ENCODE results near the gene TMEM220. TPM values are rescaled to one million over a fixed set of nuclear protein-coding genes. Genes with fewer than 3 reads are reported as not detected.
"Not testable (repeated sequence)": the region's sequence is repeated elsewhere in the genome, so short reads cannot be mapped to it uniquely, and the experiment has no call there.

The TMEM220 gene
- total and polyA plus RNA-seq, 2 donors = 7.2 to 8.7 TPM

DNA sequence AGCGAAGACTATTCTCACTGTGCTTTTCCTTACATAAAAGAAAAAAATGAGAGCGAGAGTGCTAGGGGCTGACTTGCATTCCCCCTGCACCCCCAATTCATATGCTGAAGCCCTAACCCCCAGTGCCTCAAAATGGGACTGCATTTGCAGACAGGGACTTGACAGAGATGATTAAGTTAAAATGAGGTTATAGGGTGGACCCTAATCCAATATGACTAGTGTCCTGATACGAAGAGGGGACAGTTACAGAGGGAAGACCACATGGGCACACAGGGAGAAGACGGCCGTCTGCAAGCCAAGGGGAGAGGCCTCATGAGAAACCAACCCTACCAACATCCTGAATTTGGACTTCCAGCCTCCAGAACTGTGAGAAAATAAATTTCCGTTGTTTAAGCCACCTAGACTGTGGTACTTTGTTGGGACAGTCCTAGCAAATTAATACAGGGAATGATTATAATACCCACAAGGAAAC lies 1.6 kb upstream of the TMEM220 start:
- 90% methylated on average over 6 of the region's 6 CpGs for WGBS
- H3K27ac ChIP-seq (ENCODE audit: low read depth) = no peak overlapping the region
- H3K36me3 ChIP-seq (ENCODE audit: insufficient read depth) = no peaks in the 10 kb centered on the region
- no peak for DNase-seq (ENCODE audit: extremely low spot score)
- H3K4me3 ChIP-seq (ENCODE audit: low read depth, low read length) = no peak overlapping the region
- H3K4me1 ChIP-seq (ENCODE audit: insufficient read depth) = no peaks in the 10 kb centered on the region

DNA sequence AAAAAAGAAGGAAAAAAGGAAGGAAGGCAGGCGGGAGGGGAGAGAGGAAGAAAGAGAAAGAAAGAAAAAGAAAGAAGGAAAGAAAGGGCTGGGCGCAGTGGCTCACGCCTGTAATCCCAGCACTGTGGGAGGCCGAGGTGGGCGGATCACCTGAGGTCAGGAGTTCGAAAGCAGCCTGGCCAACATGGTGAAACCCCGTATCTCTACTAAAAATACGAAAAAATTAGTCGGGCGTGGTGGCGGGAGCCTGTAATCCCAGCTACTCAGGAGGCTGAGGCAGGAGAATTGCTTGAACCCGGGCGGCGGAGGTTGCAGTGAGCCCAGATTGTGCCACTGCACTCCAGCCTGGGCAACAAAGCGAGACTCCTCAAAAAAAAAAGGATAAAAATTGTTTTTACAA lies 424 bp upstream of the TMEM220 start:
- not testable (repeated sequence) for H3K4me1 ChIP-seq (ENCODE audit: insufficient read depth); H3K36me3 ChIP-seq (ENCODE audit: insufficient read depth); H3K27ac ChIP-seq (ENCODE audit: low read depth); DNase-seq (ENCODE audit: extremely low spot score)
- WGBS = 12% methylated on average over 15 of the region's 15 CpGs
- peak overlapping the region; percentile 50 for H3K4me3 ChIP-seq (ENCODE audit: low read depth, low read length)

DNA sequence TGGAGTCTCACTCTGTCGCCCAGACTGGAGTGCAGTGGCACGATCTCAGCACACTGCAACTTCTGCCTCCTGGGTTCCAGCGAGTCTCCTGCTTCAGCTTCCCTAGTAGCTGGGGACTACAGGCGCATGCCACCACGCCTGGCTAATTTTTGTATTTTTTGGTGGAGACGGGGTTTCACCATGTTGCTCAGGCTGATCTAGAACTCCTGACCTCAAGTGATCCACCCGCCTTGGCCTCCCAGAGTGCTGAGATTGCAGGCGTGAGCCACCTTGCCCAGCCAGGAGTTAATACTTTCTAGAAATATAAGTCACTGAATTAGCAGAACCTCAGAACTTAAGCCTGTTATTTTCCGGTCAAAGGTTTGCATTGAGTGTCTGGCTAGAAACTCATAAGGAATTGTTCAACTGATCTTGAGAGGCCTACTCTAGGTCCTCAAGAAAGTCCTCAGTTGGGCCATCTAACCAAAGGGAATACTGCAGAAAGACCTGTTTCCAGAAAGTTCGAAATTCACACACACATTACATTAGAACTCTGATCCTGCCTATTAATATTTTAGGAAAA lies 1.4 kb downstream of the TMEM220 start:
- H3K4me3 ChIP-seq (ENCODE audit: low read depth, low read length) = no peak overlapping the region
- no peak for DNase-seq (ENCODE audit: extremely low spot score)
- H3K4me1 ChIP-seq (ENCODE audit: insufficient read depth) = no peaks in the 10 kb centered on the region
- no peak overlapping the region for H3K27ac ChIP-seq (ENCODE audit: low read depth)
- 95% methylated on average over 10 of the region's 10 CpGs for WGBS
- H3K36me3 ChIP-seq (ENCODE audit: insufficient read depth) = peaks cover 5% of the 10 kb centered on the region

DNA sequence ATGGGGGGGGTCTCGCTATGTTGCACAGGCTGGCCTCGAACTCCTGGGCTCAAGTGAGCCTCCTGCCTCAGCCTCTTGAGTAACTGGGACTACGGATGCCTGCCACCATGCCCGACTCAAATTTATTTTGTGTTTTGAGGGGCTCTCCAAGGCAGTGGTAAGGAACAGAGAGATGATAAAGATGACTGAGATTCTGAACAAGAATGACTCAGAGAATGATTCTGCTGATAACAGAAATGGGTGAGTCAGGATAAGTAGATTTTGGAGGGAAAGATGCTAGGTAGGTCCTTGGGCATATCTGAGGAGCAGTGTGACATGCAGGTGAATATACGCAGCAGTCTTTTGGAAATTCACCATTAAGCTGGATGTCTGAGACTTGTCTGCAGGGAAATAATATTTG lies 2.6 kb downstream of the TMEM220 start:
- Histone ChIP-seq H3K36me3 (ENCODE audit: insufficient read depth) (peaks cover 5% of the 10 kb centered on the region), H3K27ac (ENCODE audit: low read depth) (no peak overlapping the region), H3K4me3 (ENCODE audit: low read depth, low read length) (no peak overlapping the region), H3K4me1 (ENCODE audit: insufficient read depth) (no peaks in the 10 kb centered on the region)
- DNase-seq (ENCODE audit: extremely low spot score) = no peak
- WGBS = 81% methylated on average over 5 of the region's 5 CpGs

DNA sequence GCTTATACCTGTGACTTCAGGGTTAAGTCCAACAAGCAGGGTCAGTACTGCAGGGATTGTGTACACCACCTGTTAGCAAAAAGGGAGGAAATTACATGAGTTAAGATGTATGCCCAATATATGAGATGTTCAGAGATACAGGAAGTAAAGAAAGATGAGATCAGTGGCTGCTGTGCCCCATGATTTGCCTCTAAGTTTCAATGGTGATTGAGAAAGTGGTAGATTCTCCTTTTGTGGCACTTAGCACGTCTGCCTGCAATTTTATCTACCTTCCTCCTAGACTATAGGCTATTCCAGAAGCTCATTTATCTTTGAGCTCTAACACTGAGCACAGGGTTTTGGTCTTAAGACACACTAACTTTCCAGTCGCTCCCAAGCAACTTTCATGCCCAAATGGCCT lies 3.6 kb downstream of the TMEM220 start:
- no peak overlapping the region for H3K4me3 ChIP-seq (ENCODE audit: low read depth, low read length)
- WGBS = 62% methylated on average over 2 of the region's 2 CpGs
- H3K4me1 ChIP-seq (ENCODE audit: insufficient read depth) = no peaks in the 10 kb centered on the region
- no peak for DNase-seq (ENCODE audit: extremely low spot score)
- no peak overlapping the region for H3K27ac ChIP-seq (ENCODE audit: low read depth)
- peaks cover 5% of the 10 kb centered on the region for H3K36me3 ChIP-seq (ENCODE audit: insufficient read depth)

DNA sequence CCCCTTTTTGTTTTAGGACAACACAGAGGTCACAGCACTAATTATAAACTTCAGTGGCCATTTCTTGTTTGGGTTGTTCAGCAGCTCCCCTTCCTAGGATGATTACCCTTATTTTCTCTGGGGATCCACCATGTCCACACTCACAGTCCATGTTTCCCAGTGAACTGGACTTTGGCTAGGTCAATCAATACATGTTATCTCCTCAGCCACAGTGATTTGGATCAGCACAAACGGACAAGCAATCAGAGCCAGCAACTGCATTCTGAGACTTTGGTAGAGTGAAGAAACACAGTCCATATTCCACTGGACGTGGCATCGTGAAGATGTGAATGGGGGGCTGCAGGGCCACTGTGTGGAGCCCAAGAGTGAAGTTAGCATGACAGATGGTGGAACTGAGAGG lies 4.6 kb downstream of the TMEM220 start:
- Histone ChIP-seq H3K4me1 (ENCODE audit: insufficient read depth) (no peaks in the 10 kb centered on the region), H3K36me3 (ENCODE audit: insufficient read depth) (peaks cover 5% of the 10 kb centered on the region), H3K4me3 (ENCODE audit: low read depth, low read length) (no peak overlapping the region), H3K27ac (ENCODE audit: low read depth) (no peak overlapping the region)
- DNase-seq (ENCODE audit: extremely low spot score) = no peak
- WGBS = 92% methylated on average over 3 of the region's 3 CpGs

DNA sequence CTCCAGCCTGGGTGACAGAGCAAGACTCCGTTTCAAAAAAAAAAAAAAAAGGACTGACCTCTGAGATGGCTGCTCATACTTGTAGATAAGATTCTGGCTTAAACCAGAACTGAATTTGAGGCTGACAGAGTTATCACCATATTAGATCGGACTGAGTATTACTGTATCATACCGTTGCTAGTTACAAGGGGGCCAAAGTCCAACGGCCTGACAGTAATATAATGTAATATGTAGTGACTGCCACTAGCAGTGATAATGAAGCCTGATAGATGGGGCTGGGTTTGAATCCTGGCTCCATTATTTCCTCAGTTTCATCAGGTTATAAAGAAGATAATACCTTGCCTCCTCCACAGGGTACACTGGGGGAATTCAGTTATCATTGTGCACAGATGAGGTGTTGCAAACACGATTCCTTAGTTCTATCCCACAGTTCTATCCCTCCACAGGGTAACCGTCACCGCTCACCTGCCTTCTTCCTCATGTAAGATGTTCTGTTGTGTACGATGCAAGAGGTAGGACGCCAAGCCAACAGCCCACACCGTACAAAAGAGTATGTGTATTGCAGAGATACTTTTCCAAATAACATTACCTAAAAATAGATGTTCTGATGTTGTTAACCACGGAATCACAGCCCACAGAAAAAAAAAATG lies 5.2 kb downstream of the TMEM220 start:
- 87% methylated on average over 11 of the region's 11 CpGs for WGBS
- Histone ChIP-seq H3K36me3 (ENCODE audit: insufficient read depth) (peaks cover 5% of the 10 kb centered on the region), H3K4me1 (ENCODE audit: insufficient read depth) (no peaks in the 10 kb centered on the region), H3K27ac (ENCODE audit: low read depth) (no peak overlapping the region), H3K4me3 (ENCODE audit: low read depth, low read length) (no peak overlapping the region)
- no peak for DNase-seq (ENCODE audit: extremely low spot score)

DNA sequence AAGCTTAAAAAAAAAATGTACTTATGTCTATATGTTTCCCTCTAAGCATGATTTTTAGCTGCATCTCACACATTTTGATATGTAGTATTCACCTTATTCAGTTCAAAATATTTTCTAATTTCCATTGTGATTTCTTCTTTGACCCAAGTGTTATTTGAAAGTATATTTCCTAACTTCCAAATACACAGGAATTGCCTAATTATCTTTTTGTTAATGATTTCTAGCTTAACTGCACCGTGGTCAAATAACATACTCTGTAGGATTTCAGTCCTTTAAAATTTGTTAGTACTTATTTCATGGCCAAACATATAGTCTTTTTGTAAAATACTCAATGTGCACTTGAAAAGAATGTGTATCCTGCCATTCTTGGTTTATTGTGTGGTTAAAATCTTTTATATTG lies 11.3 kb downstream of the TMEM220 start:
- no peak overlapping the region for H3K27ac ChIP-seq (ENCODE audit: low read depth)
- H3K4me1 ChIP-seq (ENCODE audit: insufficient read depth) = no peaks in the 10 kb centered on the region
- H3K4me3 ChIP-seq (ENCODE audit: low read depth, low read length) = no peak overlapping the region
- H3K36me3 ChIP-seq (ENCODE audit: insufficient read depth) = no peaks in the 10 kb centered on the region
- WGBS = 44% methylated on average over 1 of the region's 1 CpG
- DNase-seq (ENCODE audit: extremely low spot score) = no peak

DNA sequence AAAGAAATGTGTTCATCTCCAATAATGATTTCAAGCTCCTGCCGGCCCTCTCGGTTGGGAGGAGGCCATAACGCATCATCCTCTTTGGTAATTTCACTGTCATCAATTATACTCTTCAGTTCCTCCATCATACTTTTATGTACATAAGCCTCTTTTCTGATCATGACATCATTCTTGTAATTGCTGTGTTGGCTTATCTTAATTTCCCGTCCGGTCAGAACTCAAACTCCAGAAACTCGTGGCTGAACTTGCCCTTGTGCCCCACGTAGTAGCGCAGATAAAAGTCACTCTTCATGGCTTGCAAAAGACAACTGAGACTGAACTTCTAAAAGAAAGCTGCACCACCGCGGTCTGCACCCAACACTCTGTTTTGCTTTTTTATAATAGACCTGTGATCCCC lies 13.6 kb downstream of the TMEM220 start:
- no peaks in the 10 kb centered on the region for H3K4me1 ChIP-seq (ENCODE audit: insufficient read depth)
- peaks cover 5% of the 10 kb centered on the region for H3K36me3 ChIP-seq (ENCODE audit: insufficient read depth)
- no peak for DNase-seq (ENCODE audit: extremely low spot score)
- H3K27ac ChIP-seq (ENCODE audit: low read depth) = no peak overlapping the region
- H3K4me3 ChIP-seq (ENCODE audit: low read depth, low read length) = no peak overlapping the region
- 88% methylated on average over 10 of the region's 10 CpGs for WGBS

DNA sequence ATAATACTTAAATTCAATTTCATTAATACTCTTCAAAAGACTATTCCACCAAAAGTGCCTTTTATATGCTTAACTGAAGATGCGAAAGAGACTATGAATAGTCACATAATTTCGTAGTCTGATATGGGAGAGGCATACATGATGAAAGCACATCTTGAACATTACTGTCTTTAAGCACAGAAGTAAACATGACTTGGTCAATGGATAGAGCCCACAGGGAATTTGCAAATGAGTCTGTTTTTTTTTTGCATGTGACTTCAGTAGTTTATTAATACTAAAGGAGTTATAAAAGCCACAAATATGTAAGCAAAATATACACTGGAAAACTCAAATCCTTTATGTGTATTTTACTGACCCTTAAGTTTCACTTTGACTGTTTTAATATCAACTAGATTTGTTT lies 16.5 kb downstream of the TMEM220 start:
- no peak for DNase-seq (ENCODE audit: extremely low spot score)
- no peak overlapping the region for H3K4me3 ChIP-seq (ENCODE audit: low read depth, low read length)
- no peak overlapping the region for H3K27ac ChIP-seq (ENCODE audit: low read depth)
- WGBS = 78% methylated on average over 2 of the region's 2 CpGs
- no peaks in the 10 kb centered on the region for H3K4me1 ChIP-seq (ENCODE audit: insufficient read depth)
- H3K36me3 ChIP-seq (ENCODE audit: insufficient read depth) = peaks cover 5% of the 10 kb centered on the region

DNA sequence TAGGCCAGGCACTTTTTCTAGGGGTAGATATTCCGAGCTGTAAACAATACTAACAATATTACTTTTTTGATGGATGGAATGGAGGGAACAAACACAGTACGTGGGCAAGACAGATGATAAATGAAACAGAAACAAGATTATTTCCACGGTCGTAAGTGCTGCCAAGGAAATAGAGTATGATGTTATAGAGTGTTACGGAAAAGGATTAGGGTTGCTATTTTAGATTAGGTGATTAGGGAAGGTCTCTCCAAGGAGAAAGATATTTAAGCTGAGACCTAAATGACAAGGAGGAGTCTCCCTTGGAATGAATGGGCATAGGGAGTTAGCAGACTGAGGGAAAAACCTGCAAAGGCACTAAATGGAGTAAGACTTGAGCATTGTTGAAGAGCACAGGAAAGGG lies 24.1 kb downstream of the TMEM220 start:
- Histone ChIP-seq H3K4me3 (ENCODE audit: low read depth, low read length) (no peak overlapping the region), H3K4me1 (ENCODE audit: insufficient read depth) (no peaks in the 10 kb centered on the region), H3K27ac (ENCODE audit: low read depth) (no peak overlapping the region), H3K36me3 (ENCODE audit: insufficient read depth) (no peaks in the 10 kb centered on the region)
- DNase-seq (ENCODE audit: extremely low spot score) = no peak
- WGBS = 77% methylated on average over 5 of the region's 5 CpGs

DNA sequence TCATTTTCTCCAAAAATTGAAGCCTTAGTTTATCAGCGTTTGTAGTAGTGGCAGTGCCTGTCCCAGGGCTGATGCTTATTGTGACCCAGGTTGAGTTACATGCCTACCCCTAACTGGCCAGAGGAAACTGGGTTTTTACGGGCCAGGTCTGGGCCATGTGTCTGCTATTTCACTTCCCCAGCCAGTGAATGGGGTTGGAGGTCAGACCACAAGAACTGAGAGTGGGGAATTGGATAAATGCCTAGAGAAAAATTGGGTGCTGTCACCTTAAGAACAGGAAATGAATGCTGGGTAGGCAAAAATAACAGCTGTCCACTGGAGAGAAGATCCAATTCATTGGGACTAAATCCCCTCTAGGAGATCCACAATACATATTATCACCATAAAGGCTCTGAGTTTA lies 27.2 kb downstream of the TMEM220 start:
- H3K4me3 ChIP-seq (ENCODE audit: low read depth, low read length) = no peak overlapping the region
- WGBS = 58% methylated on average over 2 of the region's 2 CpGs
- no peak overlapping the region for H3K27ac ChIP-seq (ENCODE audit: low read depth)
- H3K36me3 ChIP-seq (ENCODE audit: insufficient read depth) = no peaks in the 10 kb centered on the region
- no peak for DNase-seq (ENCODE audit: extremely low spot score)
- no peaks in the 10 kb centered on the region for H3K4me1 ChIP-seq (ENCODE audit: insufficient read depth)

DNA sequence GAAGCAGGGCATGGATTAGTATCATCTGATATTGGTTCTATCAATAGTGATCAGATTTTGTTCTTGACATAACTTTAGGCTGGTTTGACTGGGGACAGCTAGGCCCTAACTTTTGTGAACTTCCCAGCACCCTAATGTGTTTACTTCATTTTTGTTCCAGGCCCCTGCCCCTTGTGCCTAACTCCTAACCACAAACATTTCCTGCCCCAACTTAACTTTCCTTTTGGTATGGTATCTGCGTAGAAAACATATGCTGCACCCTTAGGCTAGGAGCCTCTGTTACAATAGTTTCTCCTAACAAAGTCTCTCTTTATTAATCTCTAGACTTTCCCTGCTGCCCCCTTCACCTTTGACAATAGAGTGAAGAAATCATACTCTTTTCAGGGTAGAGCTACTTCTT lies 30.0 kb downstream of the TMEM220 start:
- Histone ChIP-seq H3K36me3 (ENCODE audit: insufficient read depth) (no peaks in the 10 kb centered on the region), H3K4me1 (ENCODE audit: insufficient read depth) (no peaks in the 10 kb centered on the region), H3K27ac (ENCODE audit: low read depth) (no peak overlapping the region), H3K4me3 (ENCODE audit: low read depth, low read length) (no peak overlapping the region)
- WGBS = 87% methylated on average over 1 of the region's 1 CpG
- DNase-seq (ENCODE audit: extremely low spot score) = no peak

DNA sequence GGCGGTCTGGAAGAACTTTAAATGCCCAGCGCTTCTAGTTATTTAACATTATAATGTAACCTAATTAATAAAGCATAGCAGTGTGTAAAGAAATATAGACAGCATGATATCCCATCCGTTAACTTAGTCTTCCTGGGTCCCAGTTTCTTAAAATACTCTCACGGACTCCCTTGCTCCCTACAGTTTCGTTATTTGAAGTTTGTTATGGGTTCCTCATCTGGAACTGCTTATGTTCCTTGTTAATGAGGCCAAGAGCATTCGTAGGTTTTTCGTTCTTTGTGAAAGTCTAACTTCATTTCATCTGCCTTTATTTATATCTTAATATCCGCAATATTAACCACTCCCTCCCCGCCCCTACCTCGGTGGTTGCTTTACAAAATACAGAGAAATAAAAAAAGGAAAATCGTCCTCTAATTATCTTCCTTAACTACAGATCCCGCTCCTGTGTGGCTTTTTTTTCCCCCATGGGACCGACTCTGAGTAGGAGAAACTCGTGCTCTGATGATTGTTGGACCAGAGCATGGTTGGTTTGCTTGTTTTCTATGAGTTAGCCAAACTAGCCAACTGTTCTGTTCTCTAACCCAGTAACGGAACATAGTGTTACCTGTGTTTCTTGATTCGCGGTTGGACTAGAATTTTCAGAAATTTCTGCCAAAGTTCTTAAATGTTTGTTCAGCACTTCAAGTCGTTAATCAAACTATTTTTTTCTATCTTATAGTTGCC lies 31.6 kb downstream of the TMEM220 start:
- DNase-seq (ENCODE audit: extremely low spot score) = no peak
- 19% methylated on average over 18 of the region's 18 CpGs for WGBS
- H3K4me3 ChIP-seq (ENCODE audit: low read depth, low read length) = peak overlapping the region; percentile 70
- H3K36me3 ChIP-seq (ENCODE audit: insufficient read depth) = no peaks in the 10 kb centered on the region
- peak overlapping the region; percentile 84 for H3K27ac ChIP-seq (ENCODE audit: low read depth)
- no peaks in the 10 kb centered on the region for H3K4me1 ChIP-seq (ENCODE audit: insufficient read depth)
